Thoracic aorta (tissue), 2 donors: ENCODE data around the gene ZBTB9. TPM values are rescaled to one million over a fixed set of nuclear protein-coding genes. Genes with fewer than 3 reads are reported as not detected.

Experiments used
- ATAC-seq: fragments of 150-250 bp; one replicate; pipeline ENCODE4 v1.8.0; 2017; ENCODE audit warnings: low read depth; ENCODE audit not compliant: insufficient number of reproducible peaks, low FRiP score
- DNase-seq: peaks from one replicate; pipeline ENCODE4 v3.0.0-alpha.2; 2020; ENCODE audit warnings: low spot score
- H3K27ac ChIP-seq, 2 donors: fragments of 200-600 bp; sonication (generic); 1 replicate in 1 of 2; 2 replicates in 1 of 2; pipeline ENCODE4 v1.5.1; 2016; ENCODE audit warnings: mild to moderate bottlenecking in 2 of 2, moderate library complexity in 2 of 2
- H3K27me3 ChIP-seq: fragments of 200-600 bp; sonication (generic); replicated peaks from 2 replicates; pipeline ENCODE4 v1.6.0; 2016; ENCODE audit warnings: mild to moderate bottlenecking; ENCODE audit not compliant: insufficient read depth
- H3K36me3 ChIP-seq: fragments of 200-600 bp; sonication (generic); one replicate; pipeline ENCODE4 v1.5.1; 2016
- H3K4me1 ChIP-seq, 2 donors: fragments of 200-600 bp; sonication (generic); 1 replicate in 1 of 2; 2 replicates in 1 of 2; pipeline versions ENCODE4 v1.5.1 to v1.6.0; 2016; ENCODE audit warnings: low read depth in 2 of 2, mild to moderate bottlenecking in 1 of 2; ENCODE audit not compliant: control insufficient read depth in 1 of 2
- H3K4me3 ChIP-seq: fragments of 200-600 bp; sonication (generic); 2 replicates; pipeline ENCODE4 v1.5.1; 2016; ENCODE audit warnings: mild to moderate bottlenecking
- H3K9me3 ChIP-seq: fragments of 200-600 bp; sonication (generic); 2 replicates; pipeline ENCODE4 v1.5.1; 2016
- total RNA-seq, 2 donors: library from RNA; depleted of rRNA; stranded (reverse); fragments of >200 nt; gene quantifications; one replicate each; pipeline versions ENCODE4 v1.1.0 to v1.2.3, GENCODE V29; 2016
- TF ChIP-seq, protein P1 (sequence below): fragments of 200-600 bp; sonication (generic); IDR thresholded peaks from one replicate; pipeline ENCODE4 v1.5.1; 2019; ENCODE audit warnings: antibody characterized with exemption

The ZBTB9 gene
- total RNA-seq, 2 donors from 2014 or later = 1.1 to 7.1 TPM

- peaks cover 10 to 20% of the 10 kb centered on the region in 2 donors for H3K4me1 ChIP-seq
- ATAC-seq (no peak), DNase-seq (no peak)
- H3K27me3 ChIP-seq = no peaks in the 10 kb centered on the region
- H3K36me3 ChIP-seq = peaks cover 7% of the 10 kb centered on the region
- no peaks in the 10 kb centered on the region for H3K9me3 ChIP-seq
- TF ChIP-seq, protein P1, sequence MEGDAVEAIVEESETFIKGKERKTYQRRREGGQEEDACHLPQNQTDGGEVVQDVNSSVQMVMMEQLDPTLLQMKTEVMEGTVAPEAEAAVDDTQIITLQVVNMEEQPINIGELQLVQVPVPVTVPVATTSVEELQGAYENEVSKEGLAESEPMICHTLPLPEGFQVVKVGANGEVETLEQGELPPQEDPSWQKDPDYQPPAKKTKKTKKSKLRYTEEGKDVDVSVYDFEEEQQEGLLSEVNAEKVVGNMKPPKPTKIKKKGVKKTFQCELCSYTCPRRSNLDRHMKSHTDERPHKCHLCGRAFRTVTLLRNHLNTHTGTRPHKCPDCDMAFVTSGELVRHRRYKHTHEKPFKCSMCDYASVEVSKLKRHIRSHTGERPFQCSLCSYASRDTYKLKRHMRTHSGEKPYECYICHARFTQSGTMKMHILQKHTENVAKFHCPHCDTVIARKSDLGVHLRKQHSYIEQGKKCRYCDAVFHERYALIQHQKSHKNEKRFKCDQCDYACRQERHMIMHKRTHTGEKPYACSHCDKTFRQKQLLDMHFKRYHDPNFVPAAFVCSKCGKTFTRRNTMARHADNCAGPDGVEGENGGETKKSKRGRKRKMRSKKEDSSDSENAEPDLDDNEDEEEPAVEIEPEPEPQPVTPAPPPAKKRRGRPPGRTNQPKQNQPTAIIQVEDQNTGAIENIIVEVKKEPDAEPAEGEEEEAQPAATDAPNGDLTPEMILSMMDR = no peak
- H3K27ac ChIP-seq = no peak overlapping the region
- H3K4me3 ChIP-seq = no peak overlapping the region
Measured at GRCh38 chr6:33450434-33450833, 3.9 kb upstream of the ZBTB9 start.

GRCh38 chr6:33451606-33452005, 2.8 kb upstream of the ZBTB9 start:
- TF ChIP-seq, protein P1 = no peak
- Histone ChIP-seq H3K27ac (no peak overlapping the region), H3K36me3 (peaks cover 16% of the 10 kb centered on the region), H3K4me3 (no peak overlapping the region), H3K9me3 (no peaks in the 10 kb centered on the region), H3K27me3 (no peaks in the 10 kb centered on the region), H3K4me1 (peaks cover 10 to 21% of the 10 kb centered on the region in 2 donors)
- DNase-seq = no peak
- no peak for ATAC-seq

- no peaks in the 10 kb centered on the region for H3K27me3 ChIP-seq
- H3K27ac ChIP-seq = no peak overlapping the region
- peaks cover 10 to 21% of the 10 kb centered on the region in 2 donors for H3K4me1 ChIP-seq
- TF ChIP-seq, protein P1 = no peak
- peaks cover 18% of the 10 kb centered on the region for H3K36me3 ChIP-seq
- DNase-seq (no peak), ATAC-seq (no peak)
- no peaks in the 10 kb centered on the region for H3K9me3 ChIP-seq
- H3K4me3 ChIP-seq = no peak overlapping the region
Measured at GRCh38 chr6:33452496-33452895, 1.9 kb upstream of the ZBTB9 start.

DNA sequence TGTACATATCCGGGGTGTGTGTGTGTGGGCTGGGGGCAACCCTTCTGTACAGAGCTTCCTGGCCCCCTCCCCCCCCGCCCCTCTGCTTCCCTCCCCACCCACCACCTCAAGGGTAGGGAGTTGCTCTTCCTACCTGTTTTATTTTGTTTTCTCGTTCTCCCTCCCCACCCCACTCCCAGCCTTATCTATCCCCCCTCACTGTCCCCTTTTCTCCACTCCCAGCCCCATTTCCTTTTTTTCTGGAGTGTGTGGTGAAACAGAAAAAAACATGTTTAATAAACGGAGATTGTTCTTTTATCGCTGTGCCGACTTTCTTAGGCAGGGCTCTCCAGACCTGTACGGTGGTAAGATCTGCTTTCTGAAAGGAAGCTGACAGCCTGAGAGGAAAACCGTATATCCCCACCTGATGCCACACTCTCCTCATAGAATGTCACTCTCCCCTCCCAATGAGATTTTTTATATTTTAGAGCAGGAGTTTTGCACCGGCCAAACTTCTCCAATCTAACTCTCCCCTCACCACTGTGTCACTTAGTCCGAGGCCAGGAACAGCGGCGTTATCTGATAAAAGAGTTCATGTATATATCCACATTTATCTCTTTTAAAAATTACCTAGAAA, 875 bp upstream of the ZBTB9 start:
- ATAC-seq = no peak
- Histone ChIP-seq H3K4me1 (peaks cover 10 to 21% of the 10 kb centered on the region in 2 donors), H3K4me3 (peak overlapping the region; percentile 96), H3K27ac (peak overlapping the region; percentile 42 to 72), H3K36me3 (peaks cover 17% of the 10 kb centered on the region), H3K9me3 (no peaks in the 10 kb centered on the region), H3K27me3 (no peaks in the 10 kb centered on the region)
- DNase-seq = no peak
- TF ChIP-seq, protein P1 = no peak

- DNase-seq (no peak), ATAC-seq (no peak)
- Histone ChIP-seq H3K9me3 (no peaks in the 10 kb centered on the region), H3K27me3 (no peaks in the 10 kb centered on the region), H3K36me3 (peaks cover 17% of the 10 kb centered on the region), H3K4me3 (peak overlapping the region; percentile 96), H3K4me1 (peaks cover 10 to 21% of the 10 kb centered on the region in 2 donors), H3K27ac (no peak overlapping the region)
- TF ChIP-seq, protein P1 = no peak
Measured at GRCh38 chr6:33455051-33455450, 675 bp downstream of the ZBTB9 start.
